ENCODE data around the gene ADAMTSL3. TPM values are rescaled to one million over a fixed set of nuclear protein-coding genes. Genes with fewer than 3 reads are reported as not detected.

Gene ADAMTSL3
- total and polyA plus RNA-seq, 2 donors (not counting 1 experiment from before 2014, with no cell fraction given): 0.01 TPM; not detected in 1

- Mint-ChIP-seq H3K27ac (no peak overlapping the region), H3K4me3 (no peak overlapping the region), H3K4me1 (peaks cover 4% of the 10 kb centered on the region), H3K27me3 (no peaks in the 10 kb centered on the region), H3K9me3 (ENCODE audit: insufficient read depth) (no peaks in the 10 kb centered on the region)
- H4K20me1 ChIP-seq (ENCODE audit: control insufficient read depth, insufficient read depth, low read length, poor library complexity, severe bottlenecking): no peaks in the 10 kb centered on the region
- TF ChIP-seq EZH2 (IDR thresholded peaks at IDR 0.05; ENCODE audit: borderline replicate concordance, insufficient read depth, low read depth, low read length, poor library complexity, severe bottlenecking): no peak
- H3K9ac ChIP-seq (ENCODE audit: low read length): no peak overlapping the region
- no peak overlapping the region for H2AFZ ChIP-seq (ENCODE audit: insufficient read depth, low read depth, low read length, poor library complexity, severe bottlenecking)
- H3K79me2 ChIP-seq (ENCODE audit: control insufficient read depth, insufficient read depth, low read length): no peaks in the 10 kb centered on the region
- POLR2A ChIA-PET: no interaction called here
- H3K4me2 ChIP-seq (replicated peaks; ENCODE audit: low read depth, low read length, poor library complexity, severe bottlenecking): no peak overlapping the region
- H3K4me3 ChIP-seq (ENCODE audit: control extremely low read depth in 1 of 5, extremely low read depth in 1 of 5, insufficient read depth in 1 of 5, low read depth in 2 of 5, low read length in 4 of 5): no peak overlapping the region
- ATAC-seq (ENCODE audit: low read depth) (no peak), DNase-seq (no peak)
- CTCF ChIA-PET: no interaction called here
- no CpG with 5 or more reads among the region's 1 CpG for WGBS (ENCODE audit: insufficient coverage)
- H3K4me1 ChIP-seq (ENCODE audit: control insufficient read depth in 2 of 2, insufficient read depth in 2 of 2, low read length in 2 of 2): no peaks in the 10 kb centered on the region
- no peaks in the 10 kb centered on the region for H3K27me3 ChIP-seq (replicated peaks in 1 of 4; ENCODE audit: control extremely low read depth in 1 of 4, control insufficient read depth in 3 of 4, insufficient read depth in 4 of 4, low read length in 3 of 4)
- H3K27ac ChIP-seq (ENCODE audit: low read length in 2 of 2): no peak overlapping the region
- no peaks in the 10 kb centered on the region for H3K36me3 ChIP-seq (replicated peaks in 1 of 2; ENCODE audit: control extremely low read depth in 1 of 2, control insufficient read depth in 1 of 2, extremely low read depth in 1 of 2, insufficient read depth in 2 of 2, low read length in 1 of 2)
- intact Hi-C loops (cut with micrococcal nuclease): no loop called here
- H3K9me3 ChIP-seq (ENCODE audit: control extremely low read depth in 1 of 3, control insufficient read depth in 2 of 3, insufficient read depth in 1 of 3, low read length in 2 of 3): no peaks in the 10 kb centered on the region
Measured at GRCh38 chr15:83914906-83915305, 261.0 kb downstream of the ADAMTSL3 start.

GRCh38 chr15:83917432-83917831, 263.5 kb downstream of the ADAMTSL3 start:
- POLR2A ChIA-PET: no interaction called here
- Mint-ChIP-seq H3K9me3 (ENCODE audit: insufficient read depth) (no peaks in the 10 kb centered on the region), H3K4me1 (peaks cover 4% of the 10 kb centered on the region), H3K27ac (no peak overlapping the region), H3K27me3 (no peaks in the 10 kb centered on the region), H3K4me3 (no peak overlapping the region)
- no peaks in the 10 kb centered on the region for H3K79me2 ChIP-seq (ENCODE audit: control insufficient read depth, insufficient read depth, low read length)
- no peaks in the 10 kb centered on the region for H3K36me3 ChIP-seq (replicated peaks in 1 of 2; ENCODE audit: control extremely low read depth in 1 of 2, control insufficient read depth in 1 of 2, extremely low read depth in 1 of 2, insufficient read depth in 2 of 2, low read length in 1 of 2)
- H3K4me2 ChIP-seq (replicated peaks; ENCODE audit: low read depth, low read length, poor library complexity, severe bottlenecking): no peak overlapping the region
- H3K4me1 ChIP-seq (ENCODE audit: control insufficient read depth in 2 of 2, insufficient read depth in 2 of 2, low read length in 2 of 2): no peaks in the 10 kb centered on the region
- no CpG with 5 or more reads among the region's 1 CpG for WGBS (ENCODE audit: insufficient coverage)
- no peaks in the 10 kb centered on the region for H3K27me3 ChIP-seq (replicated peaks in 1 of 4; ENCODE audit: control extremely low read depth in 1 of 4, control insufficient read depth in 3 of 4, insufficient read depth in 4 of 4, low read length in 3 of 4)
- H2AFZ ChIP-seq (ENCODE audit: insufficient read depth, low read depth, low read length, poor library complexity, severe bottlenecking): no peak overlapping the region
- no peak overlapping the region for H3K9ac ChIP-seq (ENCODE audit: low read length)
- no peak overlapping the region for H3K27ac ChIP-seq (ENCODE audit: low read length in 2 of 2)
- H3K9me3 ChIP-seq (ENCODE audit: control extremely low read depth in 1 of 3, control insufficient read depth in 2 of 3, insufficient read depth in 1 of 3, low read length in 2 of 3): no peaks in the 10 kb centered on the region
- DNase-seq (no peak), ATAC-seq (ENCODE audit: low read depth) (no peak)
- no peak overlapping the region for H3K4me3 ChIP-seq (ENCODE audit: control extremely low read depth in 1 of 5, extremely low read depth in 1 of 5, insufficient read depth in 1 of 5, low read depth in 2 of 5, low read length in 4 of 5)
- TF ChIP-seq EZH2 (IDR thresholded peaks at IDR 0.05; ENCODE audit: borderline replicate concordance, insufficient read depth, low read depth, low read length, poor library complexity, severe bottlenecking): no peak
- TF ChIP-seq, protein P1, sequence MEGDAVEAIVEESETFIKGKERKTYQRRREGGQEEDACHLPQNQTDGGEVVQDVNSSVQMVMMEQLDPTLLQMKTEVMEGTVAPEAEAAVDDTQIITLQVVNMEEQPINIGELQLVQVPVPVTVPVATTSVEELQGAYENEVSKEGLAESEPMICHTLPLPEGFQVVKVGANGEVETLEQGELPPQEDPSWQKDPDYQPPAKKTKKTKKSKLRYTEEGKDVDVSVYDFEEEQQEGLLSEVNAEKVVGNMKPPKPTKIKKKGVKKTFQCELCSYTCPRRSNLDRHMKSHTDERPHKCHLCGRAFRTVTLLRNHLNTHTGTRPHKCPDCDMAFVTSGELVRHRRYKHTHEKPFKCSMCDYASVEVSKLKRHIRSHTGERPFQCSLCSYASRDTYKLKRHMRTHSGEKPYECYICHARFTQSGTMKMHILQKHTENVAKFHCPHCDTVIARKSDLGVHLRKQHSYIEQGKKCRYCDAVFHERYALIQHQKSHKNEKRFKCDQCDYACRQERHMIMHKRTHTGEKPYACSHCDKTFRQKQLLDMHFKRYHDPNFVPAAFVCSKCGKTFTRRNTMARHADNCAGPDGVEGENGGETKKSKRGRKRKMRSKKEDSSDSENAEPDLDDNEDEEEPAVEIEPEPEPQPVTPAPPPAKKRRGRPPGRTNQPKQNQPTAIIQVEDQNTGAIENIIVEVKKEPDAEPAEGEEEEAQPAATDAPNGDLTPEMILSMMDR (IDR thresholded peaks at IDR 0.05): no peak
- no peaks in the 10 kb centered on the region for H4K20me1 ChIP-seq (ENCODE audit: control insufficient read depth, insufficient read depth, low read length, poor library complexity, severe bottlenecking)
- CTCF ChIA-PET: no interaction called here
- intact Hi-C loops (cut with micrococcal nuclease): no loop called here
